ENCODE data around the gene SORCS3. TPM values are rescaled to one million over a fixed set of nuclear protein-coding genes. Genes with fewer than 3 reads are reported as not detected.

SORCS3 gene
- polyA plus RNA-seq, 1 donor from 2014 or later: 9.8 TPM

GRCh38 chr10:105243381-105243780 is 602.3 kb downstream of the SORCS3 start:
- H3K4me3 ChIP-seq (ENCODE audit: low read length): no peak overlapping the region
- H2AFZ ChIP-seq (ENCODE audit: low read depth, low read length): no peak overlapping the region
- no peaks in the 10 kb centered on the region for H3K9me2 ChIP-seq (ENCODE audit: insufficient read depth, low read length)
- no peaks in the 10 kb centered on the region for H3K27me3 ChIP-seq (ENCODE audit: insufficient read depth, low read depth, low read length)
- TF ChIP-seq EP300 (conservative IDR thresholded peaks at IDR 0.05; ENCODE audit: poor library complexity, severe bottlenecking) (no peak), POLR2AphosphoS5 (IDR thresholded peaks at IDR 0.05) (no peak), RAD21 (conservative IDR thresholded peaks at IDR 0.05) (no peak), EZH2 (IDR thresholded peaks at IDR 0.05; ENCODE audit: borderline replicate concordance, insufficient read depth, low read length, poor library complexity, severe bottlenecking) (no peak), REST (IDR thresholded peaks at IDR 0.05; ENCODE audit: borderline replicate concordance) (no peak), MXI1 (conservative IDR thresholded peaks at IDR 0.05; ENCODE audit: poor library complexity, severe bottlenecking) (no peak), TAF1 (IDR thresholded peaks at IDR 0.05; ENCODE audit: low read depth) (no peak), SMC3 (conservative IDR thresholded peaks at IDR 0.05; ENCODE audit: poor library complexity) (no peak)
- TF ChIP-seq, protein P1, sequence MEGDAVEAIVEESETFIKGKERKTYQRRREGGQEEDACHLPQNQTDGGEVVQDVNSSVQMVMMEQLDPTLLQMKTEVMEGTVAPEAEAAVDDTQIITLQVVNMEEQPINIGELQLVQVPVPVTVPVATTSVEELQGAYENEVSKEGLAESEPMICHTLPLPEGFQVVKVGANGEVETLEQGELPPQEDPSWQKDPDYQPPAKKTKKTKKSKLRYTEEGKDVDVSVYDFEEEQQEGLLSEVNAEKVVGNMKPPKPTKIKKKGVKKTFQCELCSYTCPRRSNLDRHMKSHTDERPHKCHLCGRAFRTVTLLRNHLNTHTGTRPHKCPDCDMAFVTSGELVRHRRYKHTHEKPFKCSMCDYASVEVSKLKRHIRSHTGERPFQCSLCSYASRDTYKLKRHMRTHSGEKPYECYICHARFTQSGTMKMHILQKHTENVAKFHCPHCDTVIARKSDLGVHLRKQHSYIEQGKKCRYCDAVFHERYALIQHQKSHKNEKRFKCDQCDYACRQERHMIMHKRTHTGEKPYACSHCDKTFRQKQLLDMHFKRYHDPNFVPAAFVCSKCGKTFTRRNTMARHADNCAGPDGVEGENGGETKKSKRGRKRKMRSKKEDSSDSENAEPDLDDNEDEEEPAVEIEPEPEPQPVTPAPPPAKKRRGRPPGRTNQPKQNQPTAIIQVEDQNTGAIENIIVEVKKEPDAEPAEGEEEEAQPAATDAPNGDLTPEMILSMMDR (IDR thresholded peaks at IDR 0.05; ENCODE audit: poor library complexity, severe bottlenecking): no peak
- H3F3A ChIP-seq (ENCODE audit: insufficient read depth, low read length, poor library complexity, severe bottlenecking): no peaks in the 10 kb centered on the region
- no peaks in the 10 kb centered on the region for H4K20me1 ChIP-seq (ENCODE audit: insufficient read depth)
- no peaks in the 10 kb centered on the region for H3K79me2 ChIP-seq (replicated peaks; ENCODE audit: insufficient read depth, low read length)
- no peak overlapping the region for H3K27ac ChIP-seq (ENCODE audit: low read length)
- H3K9ac ChIP-seq (ENCODE audit: low read length): no peak overlapping the region
- H3K9me3 ChIP-seq (ENCODE audit: low read length): no peaks in the 10 kb centered on the region
- no peak overlapping the region for H3K4me2 ChIP-seq (ENCODE audit: low read length)
- H3K36me3 ChIP-seq (ENCODE audit: insufficient read depth, low read length): no peaks in the 10 kb centered on the region

GRCh38 chr10:105243825-105244224 is 602.7 kb downstream of the SORCS3 start:
- Histone ChIP-seq H3K4me2 (ENCODE audit: low read length) (no peak overlapping the region), H3K27ac (ENCODE audit: low read length) (no peak overlapping the region), H3K9me2 (ENCODE audit: insufficient read depth, low read length) (no peaks in the 10 kb centered on the region), H3K36me3 (ENCODE audit: insufficient read depth, low read length) (no peaks in the 10 kb centered on the region), H3K79me2 (replicated peaks; ENCODE audit: insufficient read depth, low read length) (no peaks in the 10 kb centered on the region), H4K20me1 (ENCODE audit: insufficient read depth) (no peaks in the 10 kb centered on the region), H3K9me3 (ENCODE audit: low read length) (no peaks in the 10 kb centered on the region), H3K4me3 (ENCODE audit: low read length) (no peak overlapping the region), H3F3A (ENCODE audit: insufficient read depth, low read length, poor library complexity, severe bottlenecking) (no peaks in the 10 kb centered on the region), H3K27me3 (ENCODE audit: insufficient read depth, low read depth, low read length) (no peaks in the 10 kb centered on the region), H3K9ac (ENCODE audit: low read length) (no peak overlapping the region), H2AFZ (ENCODE audit: low read depth, low read length) (no peak overlapping the region)
- TF ChIP-seq EP300 (conservative IDR thresholded peaks at IDR 0.05; ENCODE audit: poor library complexity, severe bottlenecking) (no peak), EZH2 (IDR thresholded peaks at IDR 0.05; ENCODE audit: borderline replicate concordance, insufficient read depth, low read length, poor library complexity, severe bottlenecking) (no peak), SMC3 (conservative IDR thresholded peaks at IDR 0.05; ENCODE audit: poor library complexity) (no peak), REST (IDR thresholded peaks at IDR 0.05; ENCODE audit: borderline replicate concordance) (no peak), MXI1 (conservative IDR thresholded peaks at IDR 0.05; ENCODE audit: poor library complexity, severe bottlenecking) (no peak), POLR2AphosphoS5 (IDR thresholded peaks at IDR 0.05) (no peak), RAD21 (conservative IDR thresholded peaks at IDR 0.05) (no peak), TAF1 (IDR thresholded peaks at IDR 0.05; ENCODE audit: low read depth) (no peak)
- TF ChIP-seq, protein P1 (IDR thresholded peaks at IDR 0.05; ENCODE audit: poor library complexity, severe bottlenecking): no peak
